HepG2 (cell line): ENCODE measurements around the gene PCP4L1. TPM values are rescaled to one million over a fixed set of nuclear protein-coding genes. Genes with fewer than 3 reads are reported as not detected.
A peak's percentile ranks its signal among the peaks of the same experiment; 100 is the strongest.

Experiments
- FOXA1 ChIP-seq, 2 experiments: fragments of 450-650 bp in 1 of 2; sonication (generic) in 1 of 2; formaldehyde crosslinking in 1 of 2; IDR thresholded peaks; 2 replicates each; pipeline versions ENCODE4 v1.4.0 to v1.6.1; 2016 to 2020; ENCODE audit warnings: missing genetic modification reagents in 1 of 2
- HNF1B ChIP-seq: sonication (generic); formaldehyde crosslinking; IDR thresholded peaks from 2 replicates; pipeline ENCODE4 v1.5.1; 2020; ENCODE audit warnings: mild to moderate bottlenecking, moderate library complexity, missing genetic modification reagents
- MXI1 ChIP-seq: IDR thresholded peaks from 3 replicates; pipeline ENCODE4 v1.6.1; 2012; ENCODE audit warnings: low read depth, low read length, inconsistent platforms, borderline replicate concordance
- NFIB ChIP-seq: sonication (generic); formaldehyde crosslinking; IDR thresholded peaks from 2 replicates; pipeline ENCODE4 v1.9.0; 2021; ENCODE audit warnings: missing genetic modification reagents, mild to moderate bottlenecking, borderline replicate concordance
- NR1H2 ChIP-seq: sonication (generic); formaldehyde crosslinking; IDR thresholded peaks from 2 replicates; pipeline ENCODE4 v1.8.1; 2022; ENCODE audit warnings: low read depth, missing genetic modification reagents, borderline replicate concordance
- RFX1 ChIP-seq: fragments of 450-650 bp; IDR thresholded peaks from 2 replicates; pipeline ENCODE4 v1.6.1; 2017
- SOX5 ChIP-seq: IDR thresholded peaks from 2 replicates; pipeline ENCODE4 v1.6.1; 2016; ENCODE audit warnings: borderline replicate concordance
- TBL1XR1 ChIP-seq: fragments of 150-350 bp; IDR thresholded peaks from 2 replicates; pipeline ENCODE4 v1.6.1; 2014; ENCODE audit warnings: borderline replicate concordance, low read length; ENCODE audit not compliant: partially characterized antibody
- ZIK1 ChIP-seq: sonication (generic); formaldehyde crosslinking; IDR thresholded peaks from 2 replicates; pipeline ENCODE4 v1.5.0; 2020; ENCODE audit warnings: mild to moderate bottlenecking, low read depth, missing genetic modification reagents, borderline replicate concordance
- ZNF496 ChIP-seq: sonication (generic); formaldehyde crosslinking; IDR thresholded peaks from 2 replicates; pipeline ENCODE4 v1.8.1; 2023; ENCODE audit warnings: mild to moderate bottlenecking, moderate library complexity, missing genetic modification reagents; ENCODE audit not compliant: insufficient replicate concordance
- ZNF652 ChIP-seq: IDR thresholded peaks from 2 replicates; pipeline ENCODE4 v1.6.1; 2016; ENCODE audit warnings: low read depth, borderline replicate concordance
- polyA plus RNA-seq, 8 experiments: library from polyadenylated mRNA; depleted of rRNA in 3 of 8; stranded (reverse) in 7 of 8; unstranded in 1 of 8; fragments of >200 nt; fragmentation: Illumina TruSeq in 4 of 8; extraction: Trizol in 4 of 8; gene quantifications; 2 replicates each; pipeline versions ENCODE4 v1.2.1 to v1.2.3, GENCODE V29; 2011 to 2016; ENCODE audit warnings: low read depth in 4 of 8, missing spikeins in 1 of 8, mixed read lengths in 1 of 8; ENCODE audit not compliant: insufficient read depth in 1 of 8
- total RNA-seq, 5 experiments: library from RNA; depleted of rRNA; stranded (reverse); fragments of >200 nt; fragmentation: Illumina TruSeq; extraction: Trizol; gene quantifications; 2 replicates each; pipeline ENCODE4 v1.2.3, GENCODE V29; 2016; ENCODE audit warnings: low read depth in 1 of 5
- TF ChIP-seq, protein P1 (sequence below), 2 experiments: fragments of 450-650 bp in 1 of 2; sonication (generic) in 1 of 2; formaldehyde crosslinking in 1 of 2; IDR thresholded peaks; 2 replicates each; pipeline versions ENCODE4 v1.6.1 to v1.8.0; 2016 to 2022; ENCODE audit warnings: antibody characterized with exemption in 1 of 2, mild to moderate bottlenecking in 1 of 2, missing genetic modification reagents in 1 of 2
- TF ChIP-seq, protein P2 (sequence below): sonication (generic); formaldehyde crosslinking; IDR thresholded peaks from 2 replicates; pipeline ENCODE4 v1.8.1; 2023; ENCODE audit warnings: mild to moderate bottlenecking, missing genetic modification reagents
- TF ChIP-seq, protein P3 (sequence below): sonication (generic); formaldehyde crosslinking; IDR thresholded peaks from 2 replicates; pipeline ENCODE4 v1.8.0; 2022; ENCODE audit warnings: mild to moderate bottlenecking, missing genetic modification reagents

PCP4L1 gene
- total and polyA plus RNA-seq, 2 of the 13 experiments (the other 11 are each of a cell fraction or from before 2014, with no cell fraction given), result 0.28 TPM; not detected in 1

- TF ChIP-seq, protein P1, sequence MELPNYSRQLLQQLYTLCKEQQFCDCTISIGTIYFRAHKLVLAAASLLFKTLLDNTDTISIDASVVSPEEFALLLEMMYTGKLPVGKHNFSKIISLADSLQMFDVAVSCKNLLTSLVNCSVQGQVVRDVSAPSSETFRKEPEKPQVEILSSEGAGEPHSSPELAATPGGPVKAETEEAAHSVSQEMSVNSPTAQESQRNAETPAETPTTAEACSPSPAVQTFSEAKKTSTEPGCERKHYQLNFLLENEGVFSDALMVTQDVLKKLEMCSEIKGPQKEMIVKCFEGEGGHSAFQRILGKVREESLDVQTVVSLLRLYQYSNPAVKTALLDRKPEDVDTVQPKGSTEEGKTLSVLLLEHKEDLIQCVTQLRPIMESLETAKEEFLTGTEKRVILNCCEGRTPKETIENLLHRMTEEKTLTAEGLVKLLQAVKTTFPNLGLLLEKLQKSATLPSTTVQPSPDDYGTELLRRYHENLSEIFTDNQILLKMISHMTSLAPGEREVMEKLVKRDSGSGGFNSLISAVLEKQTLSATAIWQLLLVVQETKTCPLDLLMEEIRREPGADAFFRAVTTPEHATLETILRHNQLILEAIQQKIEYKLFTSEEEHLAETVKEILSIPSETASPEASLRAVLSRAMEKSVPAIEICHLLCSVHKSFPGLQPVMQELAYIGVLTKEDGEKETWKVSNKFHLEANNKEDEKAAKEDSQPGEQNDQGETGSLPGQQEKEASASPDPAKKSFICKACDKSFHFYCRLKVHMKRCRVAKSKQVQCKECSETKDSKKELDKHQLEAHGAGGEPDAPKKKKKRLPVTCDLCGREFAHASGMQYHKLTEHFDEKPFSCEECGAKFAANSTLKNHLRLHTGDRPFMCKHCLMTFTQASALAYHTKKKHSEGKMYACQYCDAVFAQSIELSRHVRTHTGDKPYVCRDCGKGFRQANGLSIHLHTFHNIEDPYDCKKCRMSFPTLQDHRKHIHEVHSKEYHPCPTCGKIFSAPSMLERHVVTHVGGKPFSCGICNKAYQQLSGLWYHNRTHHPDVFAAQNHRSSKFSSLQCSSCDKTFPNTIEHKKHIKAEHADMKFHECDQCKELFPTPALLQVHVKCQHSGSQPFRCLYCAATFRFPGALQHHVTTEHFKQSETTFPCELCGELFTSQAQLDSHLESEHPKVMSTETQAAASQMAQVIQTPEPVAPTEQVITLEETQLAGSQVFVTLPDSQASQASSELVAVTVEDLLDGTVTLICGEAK (IDR thresholded peaks at IDR 0.05), result no peak
- TF ChIP-seq, protein P1 (CRISPR knock-in tag; IDR thresholded peaks at IDR 0.05), result peak; percentile 43; the same call in 1 of the 2 replicates
- TF ChIP-seq, protein P2, sequence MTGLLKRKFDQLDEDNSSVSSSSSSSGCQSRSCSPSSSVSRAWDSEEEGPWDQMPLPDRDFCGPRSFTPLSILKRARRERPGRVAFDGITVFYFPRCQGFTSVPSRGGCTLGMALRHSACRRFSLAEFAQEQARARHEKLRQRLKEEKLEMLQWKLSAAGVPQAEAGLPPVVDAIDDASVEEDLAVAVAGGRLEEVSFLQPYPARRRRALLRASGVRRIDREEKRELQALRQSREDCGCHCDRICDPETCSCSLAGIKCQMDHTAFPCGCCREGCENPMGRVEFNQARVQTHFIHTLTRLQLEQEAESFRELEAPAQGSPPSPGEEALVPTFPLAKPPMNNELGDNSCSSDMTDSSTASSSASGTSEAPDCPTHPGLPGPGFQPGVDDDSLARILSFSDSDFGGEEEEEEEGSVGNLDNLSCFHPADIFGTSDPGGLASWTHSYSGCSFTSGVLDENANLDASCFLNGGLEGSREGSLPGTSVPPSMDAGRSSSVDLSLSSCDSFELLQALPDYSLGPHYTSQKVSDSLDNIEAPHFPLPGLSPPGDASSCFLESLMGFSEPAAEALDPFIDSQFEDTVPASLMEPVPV (CRISPR knock-in tag), result no peak
- TF ChIP-seq, protein P3, sequence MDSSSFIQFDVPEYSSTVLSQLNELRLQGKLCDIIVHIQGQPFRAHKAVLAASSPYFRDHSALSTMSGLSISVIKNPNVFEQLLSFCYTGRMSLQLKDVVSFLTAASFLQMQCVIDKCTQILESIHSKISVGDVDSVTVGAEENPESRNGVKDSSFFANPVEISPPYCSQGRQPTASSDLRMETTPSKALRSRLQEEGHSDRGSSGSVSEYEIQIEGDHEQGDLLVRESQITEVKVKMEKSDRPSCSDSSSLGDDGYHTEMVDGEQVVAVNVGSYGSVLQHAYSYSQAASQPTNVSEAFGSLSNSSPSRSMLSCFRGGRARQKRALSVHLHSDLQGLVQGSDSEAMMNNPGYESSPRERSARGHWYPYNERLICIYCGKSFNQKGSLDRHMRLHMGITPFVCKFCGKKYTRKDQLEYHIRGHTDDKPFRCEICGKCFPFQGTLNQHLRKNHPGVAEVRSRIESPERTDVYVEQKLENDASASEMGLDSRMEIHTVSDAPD (CRISPR knock-in tag), result peak; percentile 78
- no peak for TF ChIP-seq RFX1
- no peak for TF ChIP-seq ZNF496
- no peak for TF ChIP-seq ZIK1 (CRISPR knock-in tag)
- TF ChIP-seq SOX5, result peak; percentile 72; the same call in 1 of the 2 replicates
- TF ChIP-seq FOXA1 (IDR thresholded peaks at IDR 0.05), result no peak
- no peak for TF ChIP-seq FOXA1 (CRISPR knock-in tag; IDR thresholded peaks at IDR 0.05)
- TF ChIP-seq NR1H2 (CRISPR knock-in tag), result no peak
- no peak for TF ChIP-seq ZNF652 (CRISPR knock-in tag)
- TF ChIP-seq HNF1B, result peak; percentile 54; the same call in 1 of the 2 replicates
- peak; percentile 70 for TF ChIP-seq TBL1XR1
- peak; percentile 68; the same call in 1 of the 3 replicates for TF ChIP-seq MXI1
- TF ChIP-seq NFIB, result no peak
Observed at GRCh38 chr1:161238039-161238473, 20.5 kb upstream of the PCP4L1 start, which contains the start of gene NR1I3 (continued).
